HEK293 (cell line): Measurements from ENCODE around the gene EMCN.
"Not testable (repeated sequence)": the region's sequence is repeated elsewhere in the genome, so short reads cannot be mapped to it uniquely, and the experiment has no call there.

Experiments used
- CTCF ChIA-PET: fragments of 350-600 bp; formaldehyde crosslinking; extraction: SDS; loops from one replicate; lab custom pipeline; 2021; ENCODE audit warnings: antibody characterized with exemption; lab: Yijun Ruan, JAX
- POLR2A ChIA-PET: fragments of 300-600 bp; formaldehyde crosslinking; extraction: SDS; loops from one replicate; lab custom pipeline; 2020; ENCODE audit warnings: antibody characterized with exemption, inconsistent platforms; lab: Yijun Ruan, JAX
- H3K27ac ChIP-seq: fragments of 200-500 bp; sonication (Bioruptor generic); 2 replicates; pipeline ENCODE4 v1.5.1; 2014; ENCODE audit warnings: low read depth, low read length, control low read depth, inconsistent platforms; ENCODE audit errors: extremely low read depth
- H3K36me3 ChIP-seq, 2 experiments: fragments of 200-500 bp in 1 of 2; sonication (Bioruptor generic) in 1 of 2; 1 replicate in 1 of 2; 2 replicates in 1 of 2; pipeline ENCODE4 v1.5.1; 2014 to 2017; ENCODE audit warnings: inconsistent platforms in 2 of 2, low read length in 2 of 2; ENCODE audit not compliant: control insufficient read depth in 2 of 2, insufficient read depth in 1 of 2
- H3K4me1 ChIP-seq: fragments of 200-500 bp; sonication (Bioruptor generic); 2 replicates; pipeline ENCODE4 v1.5.1; 2014; ENCODE audit warnings: mild to moderate bottlenecking, low read length, inconsistent platforms; ENCODE audit not compliant: control insufficient read depth, insufficient read depth
- H3K4me3 ChIP-seq: 2 replicates; pipeline ENCODE4 v1.5.1; 2011; ENCODE audit warnings: low read depth, mild to moderate bottlenecking, control low read depth, low read length, moderate library complexity
- H3K9me3 ChIP-seq: fragments of 200-500 bp; sonication (Bioruptor generic); 2 replicates; pipeline ENCODE4 v1.5.1; 2014; ENCODE audit warnings: low read depth, low read length, inconsistent platforms; ENCODE audit not compliant: control insufficient read depth, insufficient read depth
- GLIS1 ChIP-seq: fragments of 450-650 bp; formaldehyde crosslinking; IDR thresholded peaks from 2 replicates; pipeline ENCODE4 v1.5.1; 2016; ENCODE audit warnings: missing biosample characterization, missing genetic modification characterization
- SP7 ChIP-seq: fragments of 450-650 bp; formaldehyde crosslinking; IDR thresholded peaks from 2 replicates; pipeline ENCODE4 v1.5.1; 2016; ENCODE audit warnings: missing biosample characterization, missing genetic modification characterization
- ZBTB8A ChIP-seq: fragments of 450-650 bp; formaldehyde crosslinking; IDR thresholded peaks from 2 replicates; pipeline ENCODE4 v1.5.1; 2016; ENCODE audit warnings: missing biosample characterization, missing genetic modification characterization
- ZNF157 ChIP-seq: fragments of 450-650 bp; formaldehyde crosslinking; IDR thresholded peaks from 2 replicates; pipeline ENCODE4 v1.5.1; 2016; ENCODE audit warnings: missing biosample characterization, missing genetic modification characterization
- ZNF211 ChIP-seq: fragments of 450-650 bp; formaldehyde crosslinking; IDR thresholded peaks from 2 replicates; pipeline ENCODE4 v1.5.1; 2016; ENCODE audit warnings: low read depth, missing biosample characterization, missing genetic modification characterization
- ZNF473 ChIP-seq: fragments of 450-650 bp; formaldehyde crosslinking; IDR thresholded peaks from 2 replicates; pipeline ENCODE4 v1.5.1; 2017; ENCODE audit warnings: missing biosample characterization, missing genetic modification characterization
- ZNF768 ChIP-seq: fragments of 450-650 bp; formaldehyde crosslinking; IDR thresholded peaks from 2 replicates; pipeline ENCODE4 v1.5.1; 2018; ENCODE audit warnings: missing biosample characterization, mild to moderate bottlenecking, missing genetic modification characterization
- ZNF777 ChIP-seq: fragments of 450-650 bp; formaldehyde crosslinking; IDR thresholded peaks from 2 replicates; pipeline ENCODE4 v1.5.1; 2017; ENCODE audit warnings: missing biosample characterization, missing genetic modification characterization, borderline replicate concordance
- ZSCAN30 ChIP-seq: fragments of 450-650 bp; IDR thresholded peaks from 2 replicates; pipeline ENCODE4 v1.5.1; 2018; ENCODE audit warnings: missing biosample characterization, mild to moderate bottlenecking, missing genetic modification characterization, moderate library complexity
- TF ChIP-seq, protein P1 (sequence below): fragments of 450-650 bp; formaldehyde crosslinking; IDR thresholded peaks from 2 replicates; pipeline ENCODE4 v1.5.1; 2016; ENCODE audit warnings: missing biosample characterization, missing genetic modification characterization
- TF ChIP-seq, protein P2 (sequence below): fragments of 450-650 bp; formaldehyde crosslinking; optimal IDR thresholded peaks from 2 replicates; pipeline ENCODE3; 2016; ENCODE audit warnings: missing biosample characterization, mild to moderate bottlenecking, missing genetic modification characterization
- TF ChIP-seq, protein P3 (sequence below): fragments of 450-650 bp; formaldehyde crosslinking; IDR thresholded peaks from 2 replicates; pipeline ENCODE4 v1.5.1; 2017; ENCODE audit warnings: missing biosample characterization, missing genetic modification characterization
- TF ChIP-seq, protein P4 (sequence below): fragments of 450-650 bp; formaldehyde crosslinking; IDR thresholded peaks from 2 replicates; pipeline ENCODE4 v1.5.1; 2016; ENCODE audit warnings: missing biosample characterization, missing genetic modification characterization
- TF ChIP-seq, protein P5 (sequence below): fragments of 450-650 bp; IDR thresholded peaks from 2 replicates; pipeline ENCODE4 v1.5.1; 2018; ENCODE audit warnings: missing biosample characterization, missing genetic modification characterization
- TF ChIP-seq, protein P6 (sequence below): fragments of 450-650 bp; formaldehyde crosslinking; IDR thresholded peaks from 2 replicates; pipeline ENCODE4 v1.5.1; 2016; ENCODE audit warnings: missing biosample characterization, missing genetic modification characterization

Gene EMCN

DNA sequence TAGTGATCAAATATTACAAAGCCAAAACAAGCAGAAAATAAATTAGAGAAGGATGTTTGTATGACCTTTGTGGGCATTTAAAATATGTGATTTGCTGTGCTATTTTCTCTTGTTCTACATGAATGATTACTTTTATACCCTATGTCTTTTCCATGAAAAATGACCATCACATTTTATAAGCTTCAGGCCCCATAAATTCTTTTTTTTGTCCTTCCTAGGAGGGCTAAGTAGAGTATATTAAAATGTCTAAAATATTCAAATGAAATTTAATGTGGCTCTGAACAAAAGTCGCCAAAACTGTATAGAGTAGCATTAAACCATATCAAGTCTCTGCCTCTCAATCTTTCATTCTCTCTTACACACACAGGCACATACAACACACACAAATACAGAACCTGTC lies 15.9 kb upstream of the EMCN start:
- CTCF ChIA-PET: no interaction called here
- no peaks in the 10 kb centered on the region for H3K4me1 ChIP-seq
- POLR2A ChIA-PET: no interaction called here
- no peak overlapping the region for H3K4me3 ChIP-seq
- H3K9me3 ChIP-seq: no peaks in the 10 kb centered on the region
- H3K36me3 ChIP-seq: no peaks in the 10 kb centered on the region
- no peak for TF ChIP-seq SP7 (tag by site-specific recombination)
- TF ChIP-seq ZNF473 (tag by site-specific recombination): no peak
- TF ChIP-seq, protein P1, sequence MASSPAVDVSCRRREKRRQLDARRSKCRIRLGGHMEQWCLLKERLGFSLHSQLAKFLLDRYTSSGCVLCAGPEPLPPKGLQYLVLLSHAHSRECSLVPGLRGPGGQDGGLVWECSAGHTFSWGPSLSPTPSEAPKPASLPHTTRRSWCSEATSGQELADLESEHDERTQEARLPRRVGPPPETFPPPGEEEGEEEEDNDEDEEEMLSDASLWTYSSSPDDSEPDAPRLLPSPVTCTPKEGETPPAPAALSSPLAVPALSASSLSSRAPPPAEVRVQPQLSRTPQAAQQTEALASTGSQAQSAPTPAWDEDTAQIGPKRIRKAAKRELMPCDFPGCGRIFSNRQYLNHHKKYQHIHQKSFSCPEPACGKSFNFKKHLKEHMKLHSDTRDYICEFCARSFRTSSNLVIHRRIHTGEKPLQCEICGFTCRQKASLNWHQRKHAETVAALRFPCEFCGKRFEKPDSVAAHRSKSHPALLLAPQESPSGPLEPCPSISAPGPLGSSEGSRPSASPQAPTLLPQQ (tag by site-specific recombination): no peak
- no peak for TF ChIP-seq ZBTB8A (tag by site-specific recombination)
- no peak for TF ChIP-seq ZNF777 (tag by site-specific recombination)
- TF ChIP-seq, protein P2, sequence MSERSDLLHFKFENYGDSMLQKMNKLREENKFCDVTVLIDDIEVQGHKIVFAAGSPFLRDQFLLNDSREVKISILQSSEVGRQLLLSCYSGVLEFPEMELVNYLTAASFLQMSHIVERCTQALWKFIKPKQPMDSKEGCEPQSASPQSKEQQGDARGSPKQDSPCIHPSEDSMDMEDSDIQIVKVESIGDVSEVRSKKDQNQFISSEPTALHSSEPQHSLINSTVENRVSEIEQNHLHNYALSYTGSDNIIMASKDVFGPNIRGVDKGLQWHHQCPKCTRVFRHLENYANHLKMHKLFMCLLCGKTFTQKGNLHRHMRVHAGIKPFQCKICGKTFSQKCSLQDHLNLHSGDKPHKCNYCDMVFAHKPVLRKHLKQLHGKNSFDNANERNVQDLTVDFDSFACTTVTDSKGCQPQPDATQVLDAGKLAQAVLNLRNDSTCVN: no peak
- no peak for TF ChIP-seq GLIS1
- no peak for TF ChIP-seq ZNF768
- TF ChIP-seq, protein P3, sequence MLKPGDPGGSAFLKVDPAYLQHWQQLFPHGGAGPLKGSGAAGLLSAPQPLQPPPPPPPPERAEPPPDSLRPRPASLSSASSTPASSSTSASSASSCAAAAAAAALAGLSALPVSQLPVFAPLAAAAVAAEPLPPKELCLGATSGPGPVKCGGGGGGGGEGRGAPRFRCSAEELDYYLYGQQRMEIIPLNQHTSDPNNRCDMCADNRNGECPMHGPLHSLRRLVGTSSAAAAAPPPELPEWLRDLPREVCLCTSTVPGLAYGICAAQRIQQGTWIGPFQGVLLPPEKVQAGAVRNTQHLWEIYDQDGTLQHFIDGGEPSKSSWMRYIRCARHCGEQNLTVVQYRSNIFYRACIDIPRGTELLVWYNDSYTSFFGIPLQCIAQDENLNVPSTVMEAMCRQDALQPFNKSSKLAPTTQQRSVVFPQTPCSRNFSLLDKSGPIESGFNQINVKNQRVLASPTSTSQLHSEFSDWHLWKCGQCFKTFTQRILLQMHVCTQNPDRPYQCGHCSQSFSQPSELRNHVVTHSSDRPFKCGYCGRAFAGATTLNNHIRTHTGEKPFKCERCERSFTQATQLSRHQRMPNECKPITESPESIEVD (tag by site-specific recombination): no peak
- TF ChIP-seq ZNF157 (tag by site-specific recombination): no peak
- no peak for TF ChIP-seq ZSCAN30 (tag by site-specific recombination)
- TF ChIP-seq, protein P4, sequence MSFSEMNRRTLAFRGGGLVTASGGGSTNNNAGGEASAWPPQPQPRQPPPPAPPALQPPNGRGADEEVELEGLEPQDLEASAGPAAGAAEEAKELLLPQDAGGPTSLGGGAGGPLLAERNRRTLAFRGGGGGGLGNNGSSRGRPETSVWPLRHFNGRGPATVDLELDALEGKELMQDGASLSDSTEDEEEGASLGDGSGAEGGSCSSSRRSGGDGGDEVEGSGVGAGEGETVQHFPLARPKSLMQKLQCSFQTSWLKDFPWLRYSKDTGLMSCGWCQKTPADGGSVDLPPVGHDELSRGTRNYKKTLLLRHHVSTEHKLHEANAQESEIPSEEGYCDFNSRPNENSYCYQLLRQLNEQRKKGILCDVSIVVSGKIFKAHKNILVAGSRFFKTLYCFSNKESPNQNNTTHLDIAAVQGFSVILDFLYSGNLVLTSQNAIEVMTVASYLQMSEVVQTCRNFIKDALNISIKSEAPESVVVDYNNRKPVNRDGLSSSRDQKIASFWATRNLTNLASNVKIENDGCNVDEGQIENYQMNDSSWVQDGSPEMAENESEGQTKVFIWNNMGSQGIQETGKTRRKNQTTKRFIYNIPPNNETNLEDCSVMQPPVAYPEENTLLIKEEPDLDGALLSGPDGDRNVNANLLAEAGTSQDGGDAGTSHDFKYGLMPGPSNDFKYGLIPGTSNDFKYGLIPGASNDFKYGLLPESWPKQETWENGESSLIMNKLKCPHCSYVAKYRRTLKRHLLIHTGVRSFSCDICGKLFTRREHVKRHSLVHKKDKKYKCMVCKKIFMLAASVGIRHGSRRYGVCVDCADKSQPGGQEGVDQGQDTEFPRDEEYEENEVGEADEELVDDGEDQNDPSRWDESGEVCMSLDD (tag by site-specific recombination): no peak
- no peak for TF ChIP-seq ZNF211 (tag by site-specific recombination)
- TF ChIP-seq, protein P5, sequence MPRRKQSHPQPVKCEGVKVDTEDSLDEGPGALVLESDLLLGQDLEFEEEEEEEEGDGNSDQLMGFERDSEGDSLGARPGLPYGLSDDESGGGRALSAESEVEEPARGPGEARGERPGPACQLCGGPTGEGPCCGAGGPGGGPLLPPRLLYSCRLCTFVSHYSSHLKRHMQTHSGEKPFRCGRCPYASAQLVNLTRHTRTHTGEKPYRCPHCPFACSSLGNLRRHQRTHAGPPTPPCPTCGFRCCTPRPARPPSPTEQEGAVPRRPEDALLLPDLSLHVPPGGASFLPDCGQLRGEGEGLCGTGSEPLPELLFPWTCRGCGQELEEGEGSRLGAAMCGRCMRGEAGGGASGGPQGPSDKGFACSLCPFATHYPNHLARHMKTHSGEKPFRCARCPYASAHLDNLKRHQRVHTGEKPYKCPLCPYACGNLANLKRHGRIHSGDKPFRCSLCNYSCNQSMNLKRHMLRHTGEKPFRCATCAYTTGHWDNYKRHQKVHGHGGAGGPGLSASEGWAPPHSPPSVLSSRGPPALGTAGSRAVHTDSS: no peak
- TF ChIP-seq, protein P6, sequence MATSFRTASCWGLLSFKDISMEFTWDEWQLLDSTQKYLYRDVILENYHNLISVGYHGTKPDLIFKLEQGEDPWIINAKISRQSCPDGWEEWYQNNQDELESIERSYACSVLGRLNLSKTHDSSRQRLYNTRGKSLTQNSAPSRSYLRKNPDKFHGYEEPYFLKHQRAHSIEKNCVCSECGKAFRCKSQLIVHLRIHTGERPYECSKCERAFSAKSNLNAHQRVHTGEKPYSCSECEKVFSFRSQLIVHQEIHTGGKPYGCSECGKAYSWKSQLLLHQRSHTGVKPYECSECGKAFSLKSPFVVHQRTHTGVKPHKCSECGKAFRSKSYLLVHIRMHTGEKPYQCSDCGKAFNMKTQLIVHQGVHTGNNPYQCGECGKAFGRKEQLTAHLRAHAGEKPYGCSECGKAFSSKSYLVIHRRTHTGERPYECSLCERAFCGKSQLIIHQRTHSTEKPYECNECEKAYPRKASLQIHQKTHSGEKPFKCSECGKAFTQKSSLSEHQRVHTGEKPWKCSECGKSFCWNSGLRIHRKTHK: no peak
- TF ChIP-seq, all 188 proteins: peak for 0
- no peak overlapping the region for H3K27ac ChIP-seq

DNA sequence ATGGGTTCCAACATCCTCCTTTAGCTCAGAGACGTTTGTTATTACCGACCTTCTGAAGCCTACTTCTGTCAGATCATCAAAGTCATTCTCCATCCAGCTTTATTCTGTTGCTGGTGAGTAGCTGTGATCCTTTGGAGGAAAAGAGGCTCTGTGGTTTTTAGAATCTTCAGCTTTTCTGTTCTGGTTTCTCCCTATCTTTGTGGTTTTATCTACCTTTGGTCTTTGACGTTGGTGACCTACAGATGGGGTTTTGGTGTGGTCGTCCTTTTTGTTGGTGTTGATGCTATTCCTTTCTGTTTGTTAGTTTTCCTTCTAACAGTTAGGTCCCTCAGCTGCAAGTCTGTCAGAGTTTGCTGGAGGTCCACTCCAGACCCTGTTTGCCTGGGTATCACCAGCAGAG lies 12.3 kb upstream of the EMCN start:
- H3K9me3 ChIP-seq, H3K4me1 ChIP-seq, H3K27ac ChIP-seq, H3K4me3 ChIP-seq, H3K36me3 ChIP-seq, POLR2A ChIA-PET, CTCF ChIA-PET: not testable (repeated sequence)
